HepG2 (cell line): Measurements from ENCODE around the gene ERBB3. TPM values are rescaled to one million over a fixed set of nuclear protein-coding genes. Genes with fewer than 3 reads are reported as not detected.

Experiments used
- ASH2L ChIP-seq: fragments of 300-600, 200-600 bp; sonication (generic); IDR thresholded peaks from 2 replicates; pipeline ENCODE4 v1.7.0; 2017; ENCODE audit warnings: low read depth, mild to moderate bottlenecking, moderate library complexity, mixed read lengths, low read length; ENCODE audit not compliant: insufficient read length
- CHCHD3 ChIP-seq: sonication (generic); formaldehyde crosslinking; IDR thresholded peaks from 2 replicates; pipeline ENCODE4 v1.8.0; 2022; ENCODE audit warnings: mild to moderate bottlenecking, missing genetic modification reagents, moderate library complexity
- FOXA3 ChIP-seq: IDR thresholded peaks from 2 replicates; pipeline ENCODE4 v1.6.1; 2016; ENCODE audit warnings: missing genetic modification reagents, missing compliant biosample characterization
- FOXJ3 ChIP-seq: sonication (generic); formaldehyde crosslinking; IDR thresholded peaks from 2 replicates; pipeline ENCODE4 v1.4.0; 2020; ENCODE audit warnings: missing genetic modification reagents, mild to moderate bottlenecking, borderline replicate concordance
- KIAA2018 ChIP-seq: sonication (generic); formaldehyde crosslinking; IDR thresholded peaks from 2 replicates; pipeline ENCODE4 v1.5.0; 2020; ENCODE audit warnings: mild to moderate bottlenecking, missing genetic modification reagents, borderline replicate concordance
- PPARG ChIP-seq: conservative IDR thresholded peaks from 2 replicates; pipeline ENCODE4 v1.6.1; 2016; ENCODE audit warnings: missing biosample characterization, missing genetic modification reagents
- SP1 ChIP-seq, 2 experiments: fragments of 450-650 bp in 1 of 2; sonication (generic) in 1 of 2; formaldehyde crosslinking in 1 of 2; IDR thresholded peaks; 2 replicates each; pipeline versions ENCODE4 v1.4.0 to v1.6.1; 2016 to 2020; ENCODE audit warnings: missing genetic modification reagents in 1 of 2
- TP53 ChIP-seq: sonication (generic); formaldehyde crosslinking; conservative IDR thresholded peaks from 2 replicates; pipeline ENCODE4 v1.4.0; 2020; ENCODE audit warnings: missing genetic modification reagents
- ZNF296 ChIP-seq: sonication (generic); formaldehyde crosslinking; conservative IDR thresholded peaks from 2 replicates; pipeline ENCODE4 v1.5.0; 2020; ENCODE audit warnings: mild to moderate bottlenecking, missing genetic modification reagents
- ZNF878 ChIP-seq: sonication (generic); formaldehyde crosslinking; IDR thresholded peaks from 2 replicates; pipeline ENCODE4 v1.8.1; 2023; ENCODE audit warnings: mild to moderate bottlenecking, missing genetic modification reagents, moderate library complexity
- polyA plus RNA-seq, 8 experiments: library from polyadenylated mRNA; depleted of rRNA in 3 of 8; stranded (reverse) in 7 of 8; unstranded in 1 of 8; fragments of >200 nt; fragmentation: Illumina TruSeq in 4 of 8; extraction: Trizol in 4 of 8; gene quantifications; 2 replicates each; pipeline versions ENCODE4 v1.2.1 to v1.2.3, GENCODE V29; 2011 to 2016; ENCODE audit warnings: low read depth in 4 of 8, missing spikeins in 1 of 8, mixed read lengths in 1 of 8; ENCODE audit not compliant: insufficient read depth in 1 of 8
- total RNA-seq, 5 experiments: library from RNA; depleted of rRNA; stranded (reverse); fragments of >200 nt; fragmentation: Illumina TruSeq; extraction: Trizol; gene quantifications; 2 replicates each; pipeline ENCODE4 v1.2.3, GENCODE V29; 2016; ENCODE audit warnings: low read depth in 1 of 5
- TF ChIP-seq, protein P1 (sequence below): sonication (generic); formaldehyde crosslinking; IDR thresholded peaks from 2 replicates; pipeline ENCODE4 v1.5.1; 2020; ENCODE audit warnings: mild to moderate bottlenecking, missing genetic modification reagents, borderline replicate concordance
- TF ChIP-seq, protein P2 (sequence below): sonication (generic); formaldehyde crosslinking; IDR thresholded peaks from 2 replicates; pipeline ENCODE4 v1.4.0; 2020; ENCODE audit warnings: mild to moderate bottlenecking, missing genetic modification reagents

The ERBB3 gene
- total and polyA plus RNA-seq, 2 of the 13 experiments (the other 11 are each of a cell fraction or from before 2014, with no cell fraction given): 93.6 to 358 TPM

DNA sequence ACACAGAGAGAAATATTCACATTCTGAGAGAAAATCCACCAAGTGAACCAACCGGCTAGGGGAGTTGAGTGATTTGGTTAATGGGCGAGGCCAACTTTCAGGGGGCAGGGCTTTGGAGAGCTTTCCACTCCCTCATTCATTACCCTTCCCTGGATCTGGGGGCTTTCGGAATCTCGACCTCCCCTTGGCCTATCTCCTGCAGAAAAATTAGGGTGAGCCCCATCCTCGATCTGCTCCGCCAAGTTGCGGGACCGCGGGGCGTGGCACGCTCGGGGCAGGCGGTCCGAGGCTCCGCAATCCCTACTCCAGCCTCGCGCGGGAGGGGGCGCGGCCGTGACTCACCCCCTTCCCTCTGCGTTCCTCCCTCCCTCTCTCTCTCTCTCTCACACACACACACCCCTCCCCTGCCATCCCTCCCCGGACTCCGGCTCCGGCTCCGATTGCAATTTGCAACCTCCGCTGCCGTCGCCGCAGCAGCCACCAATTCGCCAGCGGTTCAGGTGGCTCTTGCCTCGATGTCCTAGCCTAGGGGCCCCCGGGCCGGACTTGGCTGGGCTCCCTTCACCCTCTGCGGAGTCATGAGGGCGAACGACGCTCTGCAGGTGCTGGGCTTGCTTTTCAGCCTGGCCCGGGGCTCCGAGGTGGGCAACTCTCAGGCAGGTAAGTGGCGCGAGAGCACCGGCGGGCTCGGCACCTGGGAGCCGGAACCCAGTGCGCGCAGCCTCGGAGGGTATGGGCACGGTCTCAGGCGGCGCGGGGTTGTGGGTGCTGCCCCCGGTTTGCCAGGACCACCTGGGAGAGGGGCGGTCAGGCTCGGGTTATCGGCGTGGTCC lies at the start of gene ERBB3 (continued):
- TF ChIP-seq, protein P1, sequence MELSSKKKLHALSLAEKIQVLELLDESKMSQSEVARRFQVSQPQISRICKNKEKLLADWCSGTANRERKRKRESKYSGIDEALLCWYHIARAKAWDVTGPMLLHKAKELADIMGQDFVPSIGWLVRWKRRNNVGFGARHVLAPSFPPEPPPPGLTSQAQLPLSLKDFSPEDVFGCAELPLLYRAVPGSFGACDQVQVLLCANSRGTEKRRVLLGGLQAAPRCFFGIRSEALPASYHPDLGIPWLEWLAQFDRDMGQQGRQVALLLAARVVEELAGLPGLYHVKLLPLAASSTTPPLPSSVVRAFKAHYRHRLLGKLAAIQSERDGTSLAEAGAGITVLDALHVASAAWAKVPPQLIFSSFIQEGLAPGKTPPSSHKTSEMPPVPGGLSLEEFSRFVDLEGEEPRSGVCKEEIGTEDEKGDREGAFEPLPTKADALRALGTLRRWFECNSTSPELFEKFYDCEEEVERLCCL (CRISPR knock-in tag): no peak
- TF ChIP-seq ASH2L (peak; percentile 50), SP1 (IDR thresholded peaks at IDR 0.05) (no peak), SP1 (CRISPR knock-in tag; IDR thresholded peaks at IDR 0.05) (peak; percentile 76), FOXA3 (0 out of 2 replicates have a peak, but pooled peaks have one; percentile 27), CHCHD3 (CRISPR knock-in tag) (peak; percentile 75), FOXJ3 (CRISPR knock-in tag) (no peak; the same call in 1 of the 2 replicates), TP53 (CRISPR knock-in tag) (no peak), ZNF296 (CRISPR knock-in tag) (no peak), KIAA2018 (CRISPR knock-in tag) (no peak), ZNF878 (CRISPR knock-in tag) (no peak), PPARG (CRISPR knock-in tag) (no peak)
- TF ChIP-seq, protein P2, sequence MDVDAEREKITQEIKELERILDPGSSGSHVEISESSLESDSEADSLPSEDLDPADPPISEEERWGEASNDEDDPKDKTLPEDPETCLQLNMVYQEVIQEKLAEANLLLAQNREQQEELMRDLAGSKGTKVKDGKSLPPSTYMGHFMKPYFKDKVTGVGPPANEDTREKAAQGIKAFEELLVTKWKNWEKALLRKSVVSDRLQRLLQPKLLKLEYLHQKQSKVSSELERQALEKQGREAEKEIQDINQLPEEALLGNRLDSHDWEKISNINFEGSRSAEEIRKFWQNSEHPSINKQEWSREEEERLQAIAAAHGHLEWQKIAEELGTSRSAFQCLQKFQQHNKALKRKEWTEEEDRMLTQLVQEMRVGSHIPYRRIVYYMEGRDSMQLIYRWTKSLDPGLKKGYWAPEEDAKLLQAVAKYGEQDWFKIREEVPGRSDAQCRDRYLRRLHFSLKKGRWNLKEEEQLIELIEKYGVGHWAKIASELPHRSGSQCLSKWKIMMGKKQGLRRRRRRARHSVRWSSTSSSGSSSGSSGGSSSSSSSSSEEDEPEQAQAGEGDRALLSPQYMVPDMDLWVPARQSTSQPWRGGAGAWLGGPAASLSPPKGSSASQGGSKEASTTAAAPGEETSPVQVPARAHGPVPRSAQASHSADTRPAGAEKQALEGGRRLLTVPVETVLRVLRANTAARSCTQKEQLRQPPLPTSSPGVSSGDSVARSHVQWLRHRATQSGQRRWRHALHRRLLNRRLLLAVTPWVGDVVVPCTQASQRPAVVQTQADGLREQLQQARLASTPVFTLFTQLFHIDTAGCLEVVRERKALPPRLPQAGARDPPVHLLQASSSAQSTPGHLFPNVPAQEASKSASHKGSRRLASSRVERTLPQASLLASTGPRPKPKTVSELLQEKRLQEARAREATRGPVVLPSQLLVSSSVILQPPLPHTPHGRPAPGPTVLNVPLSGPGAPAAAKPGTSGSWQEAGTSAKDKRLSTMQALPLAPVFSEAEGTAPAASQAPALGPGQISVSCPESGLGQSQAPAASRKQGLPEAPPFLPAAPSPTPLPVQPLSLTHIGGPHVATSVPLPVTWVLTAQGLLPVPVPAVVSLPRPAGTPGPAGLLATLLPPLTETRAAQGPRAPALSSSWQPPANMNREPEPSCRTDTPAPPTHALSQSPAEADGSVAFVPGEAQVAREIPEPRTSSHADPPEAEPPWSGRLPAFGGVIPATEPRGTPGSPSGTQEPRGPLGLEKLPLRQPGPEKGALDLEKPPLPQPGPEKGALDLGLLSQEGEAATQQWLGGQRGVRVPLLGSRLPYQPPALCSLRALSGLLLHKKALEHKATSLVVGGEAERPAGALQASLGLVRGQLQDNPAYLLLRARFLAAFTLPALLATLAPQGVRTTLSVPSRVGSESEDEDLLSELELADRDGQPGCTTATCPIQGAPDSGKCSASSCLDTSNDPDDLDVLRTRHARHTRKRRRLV (CRISPR knock-in tag): peak; percentile 35; the same call in 1 of the 2 replicates
